CMK (cell line): ENCODE measurements around the gene CHI3L1.
A peak's percentile ranks its signal among the peaks of the same experiment; 100 is the strongest.

Source experiments
- DNase-seq: peaks from one replicate; pipeline ENCODE4 v3.0.0-alpha.2; 2010; ENCODE audit warnings: low read depth

CHI3L1 gene

DNA sequence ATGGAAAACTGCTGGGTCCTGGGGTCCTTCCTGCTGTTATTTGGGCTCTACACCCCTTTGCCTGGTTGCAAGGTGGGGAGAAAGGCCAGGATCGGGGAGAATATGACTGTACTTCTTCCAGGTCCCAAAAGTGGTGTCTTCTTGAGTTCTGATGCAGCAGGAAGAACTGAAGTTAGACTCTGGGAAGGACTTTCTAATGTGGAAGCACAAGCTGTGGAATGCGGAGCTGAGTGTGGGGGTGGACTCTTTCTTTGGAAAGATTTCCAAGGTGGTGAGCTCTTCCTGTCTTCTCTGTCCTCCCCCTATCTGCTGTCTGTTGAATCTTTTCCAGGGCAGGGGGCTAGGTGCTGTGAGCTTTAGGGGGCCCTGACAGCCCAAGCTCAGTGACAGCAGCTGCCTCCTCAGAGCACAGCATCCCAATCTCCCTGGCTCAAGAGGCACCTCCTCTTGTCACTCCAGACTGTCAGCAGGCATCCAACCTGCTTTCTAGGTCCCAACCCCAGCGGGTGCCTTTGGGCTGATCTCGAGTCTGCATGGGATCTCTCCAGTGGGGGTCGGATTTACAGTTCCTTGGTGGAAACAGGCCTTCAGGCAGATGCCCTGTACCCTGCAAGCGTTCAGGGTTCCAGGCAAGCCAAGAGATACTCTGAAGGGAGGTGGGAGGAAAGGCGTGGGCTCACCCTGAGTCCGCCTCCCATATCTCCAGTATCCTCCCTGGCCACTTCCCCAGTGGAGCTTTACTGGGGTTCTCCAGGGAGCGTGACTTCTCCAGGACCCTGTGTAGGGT lies 35.8 kb downstream of the CHI3L1 start:
- no peak for DNase-seq

- DNase-seq: no peak
Measured at GRCh38 chr1:203149188-203149840, 37.2 kb downstream of the CHI3L1 start.

DNA sequence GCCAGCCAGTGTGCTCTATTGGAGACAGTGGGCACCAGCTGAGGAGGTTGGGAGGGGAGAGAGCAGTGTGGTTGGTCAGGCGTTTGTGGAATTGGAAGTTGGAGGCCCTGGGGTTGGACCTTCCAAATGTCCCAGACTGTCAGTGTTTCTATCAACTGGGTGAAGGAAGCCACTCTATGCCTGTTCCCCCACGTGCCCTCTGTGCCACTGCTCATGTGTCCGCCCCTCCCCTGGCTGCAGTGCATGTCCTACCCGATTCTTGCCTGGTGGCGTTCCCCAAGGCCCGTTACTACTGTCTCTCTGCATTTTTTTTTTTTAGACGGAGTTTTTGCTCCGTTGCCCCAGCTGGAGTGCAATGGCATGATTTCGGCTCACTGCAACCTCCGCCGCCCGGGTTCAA lies 37.9 kb downstream of the CHI3L1 start:
- no peak for DNase-seq

DNA sequence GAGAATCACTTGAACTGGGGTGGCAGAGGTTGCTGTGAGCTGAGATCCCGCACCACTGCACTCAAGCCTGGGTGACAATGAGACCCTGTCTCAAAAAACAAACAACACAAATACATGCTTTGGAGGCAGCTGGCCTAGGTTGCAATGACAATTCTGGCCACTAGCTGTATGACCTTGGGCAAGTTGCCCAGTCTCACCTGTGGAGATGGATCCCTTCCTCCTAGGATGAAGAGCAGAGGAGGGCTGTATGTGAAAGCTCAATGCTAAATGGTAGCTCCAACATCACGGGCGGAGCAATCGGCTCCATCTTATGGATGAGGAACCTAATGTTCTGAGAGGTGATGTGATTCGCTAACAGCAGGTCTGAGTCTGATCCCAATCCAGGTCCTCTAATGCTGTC lies 38.4 kb downstream of the CHI3L1 start:
- DNase-seq: no peak

GRCh38 chr1:203147376-203147775 lies 39.1 kb downstream of the CHI3L1 start:
- no peak for DNase-seq

DNA sequence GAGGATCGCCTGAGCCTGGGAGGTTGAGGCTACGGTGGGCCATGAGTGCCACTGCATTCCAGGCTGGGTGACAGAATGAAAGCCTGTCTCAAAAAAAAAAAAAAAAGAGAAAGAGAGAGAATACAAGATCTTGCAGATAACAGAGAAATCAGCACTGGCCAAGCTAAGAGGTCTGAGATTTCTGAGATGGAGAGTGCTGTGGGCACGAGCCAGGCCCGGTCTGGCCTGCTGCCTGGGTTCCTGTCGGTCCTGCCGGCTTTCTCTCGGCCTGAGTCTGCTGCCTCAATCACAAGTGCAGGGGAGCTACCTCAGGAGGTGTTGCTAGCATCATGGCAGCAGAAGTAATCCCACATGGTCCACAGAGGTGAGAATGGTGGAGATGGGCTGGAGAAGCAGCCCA lies 40.0 kb downstream of the CHI3L1 start:
- no peak for DNase-seq

DNA sequence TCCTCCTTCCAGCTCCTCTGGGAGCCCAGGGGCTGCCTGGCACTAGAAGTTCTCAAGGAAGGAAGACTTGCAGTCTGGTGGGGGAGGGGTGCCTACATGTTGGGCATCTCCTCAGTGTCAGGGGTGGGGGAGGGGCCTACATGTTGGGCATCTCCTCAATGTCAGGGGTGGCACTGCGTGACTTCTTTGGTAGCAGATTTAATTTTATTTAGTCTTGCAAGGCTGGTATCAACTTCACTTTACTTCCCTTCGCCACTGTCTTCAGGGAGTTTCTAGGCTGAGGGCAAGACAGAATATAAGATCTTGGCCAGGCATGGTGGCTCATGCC lies 40.5 kb downstream of the CHI3L1 start:
- DNase-seq: no peak

GRCh38 chr1:203145321-203146041 lies 41.0 kb downstream of the CHI3L1 start:
- DNase-seq: no peak

GRCh38 chr1:203144661-203145060 lies 41.8 kb downstream of the CHI3L1 start:
- DNase-seq: no peak

GRCh38 chr1:203143641-203144040 lies 42.9 kb downstream of the CHI3L1 start:
- no peak for DNase-seq

DNA sequence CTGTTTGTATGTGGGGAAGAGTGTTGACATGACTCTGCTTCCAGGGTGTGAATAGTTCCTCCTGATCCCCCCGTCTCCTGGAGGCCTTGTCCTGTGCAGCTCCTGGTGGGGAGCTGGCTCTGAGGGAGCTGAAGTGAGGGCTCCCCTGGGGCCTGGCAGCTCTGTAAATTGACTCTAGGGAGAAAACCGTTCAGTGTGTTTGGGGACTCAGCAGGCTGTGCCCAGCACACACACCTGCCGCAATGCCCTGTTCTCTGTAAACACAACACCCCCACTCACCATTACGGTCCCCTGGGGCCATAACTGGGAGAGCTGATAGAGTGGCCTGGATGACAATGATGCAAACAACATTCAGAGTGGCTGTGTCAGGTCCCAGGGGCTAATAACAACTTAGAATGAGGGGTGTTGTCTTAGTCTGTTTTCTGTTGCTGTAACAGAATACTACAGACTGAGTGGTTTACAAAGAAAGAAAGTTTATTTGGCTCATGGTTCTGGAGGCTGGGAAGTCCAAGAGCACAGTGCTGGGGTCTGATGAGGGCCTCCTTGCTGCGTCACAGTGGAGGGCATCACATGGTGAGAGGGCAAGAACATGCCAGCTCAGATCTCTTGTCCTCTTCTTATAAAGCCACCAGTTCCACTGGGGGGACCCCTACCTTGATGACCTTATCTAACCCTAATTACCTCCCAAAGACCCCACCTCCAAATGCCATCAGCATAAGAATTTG lies 43.7 kb downstream of the CHI3L1 start:
- no peak for DNase-seq

GRCh38 chr1:203142124-203142523 lies 44.4 kb downstream of the CHI3L1 start:
- DNase-seq: no peak

DNA sequence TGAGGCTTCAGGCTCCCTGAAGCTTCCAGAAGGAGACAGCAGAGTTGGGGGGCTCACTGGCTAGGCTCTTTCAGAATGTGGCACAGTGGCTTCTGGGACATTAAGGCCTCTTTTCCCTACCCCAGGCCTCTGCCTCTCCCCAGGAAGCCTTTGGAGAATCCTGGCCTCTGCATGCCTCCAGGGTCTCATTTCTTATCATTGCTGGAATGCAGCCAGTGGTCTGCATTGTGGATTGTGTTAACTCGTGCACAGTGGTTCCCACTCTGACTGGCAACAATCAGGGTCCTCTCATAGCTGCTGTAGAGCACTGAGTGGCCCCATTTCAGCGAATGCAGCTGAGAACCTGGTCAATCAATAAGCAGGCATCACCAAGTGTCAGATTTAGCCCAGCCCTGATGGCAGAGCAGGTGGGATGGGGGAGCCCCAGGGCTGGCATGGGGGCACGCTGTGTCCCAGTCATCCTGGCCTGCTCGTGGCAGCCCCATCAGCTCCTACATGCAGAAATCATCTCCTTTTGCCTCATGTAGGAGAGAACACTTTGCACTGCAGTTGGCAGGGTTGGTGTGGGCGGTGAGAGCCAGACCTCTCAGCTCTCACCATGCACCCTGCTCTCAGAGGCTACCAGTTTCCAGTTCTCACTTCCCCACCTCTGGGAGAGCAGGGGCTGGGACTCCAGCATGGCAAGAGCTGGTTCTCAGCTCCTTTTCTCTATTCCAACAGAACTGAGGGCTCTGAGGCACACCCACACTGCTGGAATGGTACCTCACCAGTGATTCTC lies 45.6 kb downstream of the CHI3L1 start:
- DNase-seq: no peak

- no peak for DNase-seq
Measured at GRCh38 chr1:203139976-203140475, 46.5 kb downstream of the CHI3L1 start.

- no peak for DNase-seq
Measured at GRCh38 chr1:203138066-203138465, 48.4 kb downstream of the CHI3L1 start.

- no peak for DNase-seq
Measured at GRCh38 chr1:203137324-203137723, 49.2 kb downstream of the CHI3L1 start.

GRCh38 chr1:203136409-203137042 lies 50.0 kb downstream of the CHI3L1 start:
- no peak for DNase-seq

GRCh38 chr1:203135636-203136305 lies 50.7 kb downstream of the CHI3L1 start:
- peak; percentile 31 for DNase-seq

DNA sequence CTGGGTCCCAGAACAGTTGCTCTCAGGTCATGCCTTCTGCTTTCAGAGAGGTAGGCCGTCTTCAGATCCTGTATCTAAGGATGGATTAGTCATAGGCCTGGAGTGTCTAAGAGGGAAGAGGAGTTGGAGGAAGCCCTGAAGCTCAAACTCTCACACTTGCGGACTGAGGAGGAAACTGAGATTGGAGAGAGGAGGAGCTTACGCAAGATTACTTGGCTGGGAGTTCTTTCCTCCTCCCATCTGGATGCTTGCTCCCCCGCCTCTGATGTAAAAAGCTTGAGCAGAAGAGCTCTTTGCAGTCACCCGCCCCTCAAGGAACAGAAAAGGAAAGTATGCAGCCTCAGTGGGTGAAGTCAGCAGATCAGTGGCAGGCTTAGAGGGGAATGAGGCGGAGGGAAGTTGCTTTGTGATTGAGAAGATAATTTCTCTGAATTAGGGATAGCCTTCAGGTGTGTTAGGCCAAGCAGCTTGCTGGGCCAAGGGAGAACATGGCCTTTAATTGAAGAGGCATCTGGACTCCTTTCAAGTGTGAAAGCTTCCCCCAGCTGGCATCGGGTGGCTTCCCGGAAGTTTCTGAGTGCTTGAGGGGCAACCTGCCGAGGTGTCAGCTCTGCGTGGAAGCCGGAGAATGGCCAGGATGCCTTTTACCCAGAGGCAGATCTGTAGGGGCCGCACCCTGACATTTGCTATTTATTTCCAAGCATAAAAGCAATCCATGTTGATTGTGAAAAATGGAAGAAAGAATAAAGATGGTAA lies 52.4 kb downstream of the CHI3L1 start:
- DNase-seq: no peak
